ENCODE data around the gene ZNF783. TPM values are rescaled to one million over a fixed set of nuclear protein-coding genes. Genes with fewer than 3 reads are reported as not detected.
A peak's percentile ranks its signal among the peaks of the same experiment; 100 is the strongest.
"Not testable (repeated sequence)": the region's sequence is repeated elsewhere in the genome, so short reads cannot be mapped to it uniquely, and the experiment has no call there.

ZNF783 gene
- total RNA-seq, 1 donor from 2014 or later, result 19.7 TPM

- no peak overlapping the region for H3K27ac Mint-ChIP-seq
- TF ChIP-seq CTCF (conservative IDR thresholded peaks at IDR 0.05), result no peak
- H3K4me3 Mint-ChIP-seq, result no peak overlapping the region
- H3K4me1 Mint-ChIP-seq (ENCODE audit: unreplicated experiment), result no peaks in the 10 kb centered on the region
- no peak for DNase-seq (ENCODE audit: extremely low spot score, unreplicated experiment)
- H3K27me3 Mint-ChIP-seq, result peaks cover 28% of the 10 kb centered on the region
- H3K36me3 Mint-ChIP-seq, result no peaks in the 10 kb centered on the region
- H3K9me3 Mint-ChIP-seq, result peaks cover 4% of the 10 kb centered on the region
Measured at GRCh38 chr7:149316606-149317005, 54.6 kb downstream of the ZNF783 start.

GRCh38 chr7:149317496-149317895, 55.5 kb downstream of the ZNF783 start:
- Mint-ChIP-seq H3K4me1 (ENCODE audit: unreplicated experiment) (no peaks in the 10 kb centered on the region), H3K4me3 (no peak overlapping the region), H3K27ac (no peak overlapping the region), H3K36me3 (no peaks in the 10 kb centered on the region), H3K27me3 (peaks cover 28% of the 10 kb centered on the region), H3K9me3 (peaks cover 4% of the 10 kb centered on the region)
- DNase-seq (ENCODE audit: extremely low spot score, unreplicated experiment), result no peak
- TF ChIP-seq CTCF (conservative IDR thresholded peaks at IDR 0.05), result no peak

- H3K27ac Mint-ChIP-seq, result no peak overlapping the region
- H3K4me3 Mint-ChIP-seq, result no peak overlapping the region
- H3K36me3 Mint-ChIP-seq, result no peaks in the 10 kb centered on the region
- TF ChIP-seq CTCF (conservative IDR thresholded peaks at IDR 0.05), result no peak
- no peaks in the 10 kb centered on the region for H3K4me1 Mint-ChIP-seq (ENCODE audit: unreplicated experiment)
- H3K27me3 Mint-ChIP-seq, result peaks cover 28% of the 10 kb centered on the region
- peaks cover 4% of the 10 kb centered on the region for H3K9me3 Mint-ChIP-seq
- no peak for DNase-seq (ENCODE audit: extremely low spot score, unreplicated experiment)
Measured at GRCh38 chr7:149317986-149318672, 56.1 kb downstream of the ZNF783 start.

- no peaks in the 10 kb centered on the region for H3K4me1 Mint-ChIP-seq (ENCODE audit: unreplicated experiment)
- DNase-seq (ENCODE audit: extremely low spot score, unreplicated experiment), result no peak
- TF ChIP-seq CTCF (conservative IDR thresholded peaks at IDR 0.05), result no peak
- H3K27me3 Mint-ChIP-seq, result peaks cover 22% of the 10 kb centered on the region
- no peak overlapping the region for H3K27ac Mint-ChIP-seq
- H3K4me3 Mint-ChIP-seq, result no peak overlapping the region
- H3K9me3 Mint-ChIP-seq, result peaks cover 4% of the 10 kb centered on the region
- no peaks in the 10 kb centered on the region for H3K36me3 Mint-ChIP-seq
Measured at GRCh38 chr7:149319376-149319775, 57.4 kb downstream of the ZNF783 start.

GRCh38 chr7:149320313-149321124, 58.5 kb downstream of the ZNF783 start:
- no peak overlapping the region for H3K4me3 Mint-ChIP-seq
- TF ChIP-seq CTCF (conservative IDR thresholded peaks at IDR 0.05), result no peak
- no peak overlapping the region for H3K27ac Mint-ChIP-seq
- peaks cover 20% of the 10 kb centered on the region for H3K27me3 Mint-ChIP-seq
- no peaks in the 10 kb centered on the region for H3K36me3 Mint-ChIP-seq
- no peak for DNase-seq (ENCODE audit: extremely low spot score, unreplicated experiment)
- no peaks in the 10 kb centered on the region for H3K4me1 Mint-ChIP-seq (ENCODE audit: unreplicated experiment)
- H3K9me3 Mint-ChIP-seq, result peaks cover 4% of the 10 kb centered on the region

- Mint-ChIP-seq H3K27me3 (peaks cover 18% of the 10 kb centered on the region), H3K4me3 (peak overlapping the region; percentile 11)
- H3K36me3 Mint-ChIP-seq; H3K9me3 Mint-ChIP-seq; H3K27ac Mint-ChIP-seq; DNase-seq (ENCODE audit: extremely low spot score, unreplicated experiment); H3K4me1 Mint-ChIP-seq (ENCODE audit: unreplicated experiment): not testable (repeated sequence)
Measured at GRCh38 chr7:149321125-149321905, 59.3 kb downstream of the ZNF783 start.

All from type B pancreatic cell (in vitro differentiated cells).